Activated T-helper 2 cell treated with anti-CD3 and anti-CD28 coated beads, Interferon-gamma antibody, Interleukin-2, Interleukin-4, amounts not matched to agents 10 μg/mL and 5 μg/mL and 100 μg/mL, durations not matched to agents 14 hours and 24 hours and 36 hours (primary cell): ENCODE results near the gene TIAM1. TPM values are rescaled to one million over a fixed set of nuclear protein-coding genes. Genes with fewer than 3 reads are reported as not detected.
"Not testable (repeated sequence)": the region's sequence is repeated elsewhere in the genome, so short reads cannot be mapped to it uniquely, and the experiment has no call there.

Experiments used
- DNase-seq: peaks from one replicate; pipeline ENCODE4 v3.0.0; 2021; ENCODE audit warnings: low spot score
- H3K27ac Mint-ChIP-seq: one replicate; pipeline ENCODE4 v1.8.0; 2021; ENCODE audit warnings: mixed read lengths
- H3K27me3 Mint-ChIP-seq: one replicate; pipeline ENCODE4 v1.8.0; 2021; ENCODE audit warnings: low read depth, mixed read lengths
- H3K36me3 Mint-ChIP-seq: one replicate; pipeline ENCODE4 v1.8.0; 2021; ENCODE audit warnings: low read depth, mixed read lengths
- H3K4me1 Mint-ChIP-seq: one replicate; pipeline ENCODE4 v1.8.0; 2021; ENCODE audit warnings: low read depth, mixed read lengths
- H3K4me3 Mint-ChIP-seq: one replicate; pipeline ENCODE4 v1.8.0; 2021; ENCODE audit warnings: low read depth, mild to moderate bottlenecking, moderate library complexity, mixed read lengths
- H3K9me3 Mint-ChIP-seq: one replicate; pipeline ENCODE4 v1.8.0; 2021; ENCODE audit warnings: mixed read lengths
- intact Hi-C: fragments of 100-400 bp; cut with micrococcal nuclease; formaldehyde crosslinking; loops from one replicate; pipeline ENCODE4 v1.15.1; 2023
- total RNA-seq: library from RNA; stranded (reverse); gene quantifications from 2 replicates; pipeline ENCODE4 v1.2.3, GENCODE V29; 2022

The TIAM1 gene
- total RNA-seq, 1 donor from 2014 or later, result 110 TPM

GRCh38 chr21:31252611-31253010, 91.5 kb downstream of the TIAM1 start:
- H3K9me3 Mint-ChIP-seq, result no peaks in the 10 kb centered on the region
- H3K36me3 Mint-ChIP-seq, result peaks cover 4% of the 10 kb centered on the region
- no peak overlapping the region for H3K27ac Mint-ChIP-seq
- intact Hi-C loops, result no loop called here
- H3K4me1 Mint-ChIP-seq, result no peaks in the 10 kb centered on the region
- no peak for DNase-seq
- no peak overlapping the region for H3K4me3 Mint-ChIP-seq
- H3K27me3 Mint-ChIP-seq, result no peaks in the 10 kb centered on the region

- no peak overlapping the region for H3K27ac Mint-ChIP-seq
- intact Hi-C loops, result no loop called here
- H3K4me3 Mint-ChIP-seq, result no peak overlapping the region
These were observed 92.0 kb downstream of the TIAM1 start for GRCh38 chr21:31252091-31252490.

GRCh38 chr21:31251686-31252085, 92.4 kb downstream of the TIAM1 start:
- intact Hi-C loops, result no loop called here
- no peaks in the 10 kb centered on the region for H3K4me1 Mint-ChIP-seq

More at GRCh38 chr21:31252091-31252490, 92.0 kb downstream of the TIAM1 start:
- Mint-ChIP-seq H3K27me3 (no peaks in the 10 kb centered on the region), H3K4me1 (no peaks in the 10 kb centered on the region), H3K36me3 (peaks cover 4% of the 10 kb centered on the region), H3K9me3 (no peaks in the 10 kb centered on the region)
- no peak for DNase-seq

GRCh38 chr21:31248598-31248997, 95.5 kb downstream of the TIAM1 start:
- H3K36me3 Mint-ChIP-seq, result peaks cover 24% of the 10 kb centered on the region
- H3K27ac Mint-ChIP-seq, result no peak overlapping the region
- no peaks in the 10 kb centered on the region for H3K27me3 Mint-ChIP-seq

More at GRCh38 chr21:31251686-31252085, 92.4 kb downstream of the TIAM1 start:
- no peak overlapping the region for H3K4me3 Mint-ChIP-seq
- no peaks in the 10 kb centered on the region for H3K27me3 Mint-ChIP-seq
- peaks cover 4% of the 10 kb centered on the region for H3K36me3 Mint-ChIP-seq
- no peak for DNase-seq
- no peaks in the 10 kb centered on the region for H3K9me3 Mint-ChIP-seq
- H3K27ac Mint-ChIP-seq, result no peak overlapping the region

GRCh38 chr21:31243611-31244010, 100.5 kb downstream of the TIAM1 start:
- Mint-ChIP-seq H3K4me1 (no peaks in the 10 kb centered on the region), H3K4me3 (no peak overlapping the region), H3K27me3 (no peaks in the 10 kb centered on the region), H3K36me3 (peaks cover 49% of the 10 kb centered on the region), H3K9me3 (peaks cover 28% of the 10 kb centered on the region), H3K27ac (no peak overlapping the region)
- intact Hi-C loops, result no loop called here
- DNase-seq, result no peak

More at GRCh38 chr21:31248598-31248997, 95.5 kb downstream of the TIAM1 start:
- Mint-ChIP-seq H3K4me1 (no peaks in the 10 kb centered on the region), H3K4me3 (no peak overlapping the region), H3K9me3 (peaks cover 8% of the 10 kb centered on the region)
- DNase-seq, result no peak
- intact Hi-C loops, result no loop called here

- H3K36me3 Mint-ChIP-seq, result peaks cover 27% of the 10 kb centered on the region
- H3K9me3 Mint-ChIP-seq, result peaks cover 14% of the 10 kb centered on the region
- H3K27me3 Mint-ChIP-seq, result peaks cover 2% of the 10 kb centered on the region
- H3K4me3 Mint-ChIP-seq, result no peak overlapping the region
- no peak for DNase-seq
- H3K4me1 Mint-ChIP-seq, result peaks cover 15% of the 10 kb centered on the region
- intact Hi-C loops, result no loop called here
- H3K27ac Mint-ChIP-seq, result no peak overlapping the region
These were observed 107.5 kb downstream of the TIAM1 start for GRCh38 chr21:31236528-31236927.

GRCh38 chr21:31235671-31236450, 108.2 kb downstream of the TIAM1 start:
- Mint-ChIP-seq H3K4me3 (no peak overlapping the region), H3K27me3 (peaks cover 2% of the 10 kb centered on the region), H3K9me3 (peaks cover 8% of the 10 kb centered on the region), H3K36me3 (peaks cover 21% of the 10 kb centered on the region), H3K27ac (no peak overlapping the region), H3K4me1 (peaks cover 15% of the 10 kb centered on the region)
- intact Hi-C loops, result no loop called here
- DNase-seq, result no peak

- H3K27ac Mint-ChIP-seq, result no peak overlapping the region
- no peaks in the 10 kb centered on the region for H3K9me3 Mint-ChIP-seq
- no peak for DNase-seq
- peaks cover 2% of the 10 kb centered on the region for H3K27me3 Mint-ChIP-seq
- no peak overlapping the region for H3K4me3 Mint-ChIP-seq
- peaks cover 14% of the 10 kb centered on the region for H3K36me3 Mint-ChIP-seq
- peaks cover 15% of the 10 kb centered on the region for H3K4me1 Mint-ChIP-seq
- intact Hi-C loops, result no loop called here
These were observed 109.1 kb downstream of the TIAM1 start for GRCh38 chr21:31234936-31235335.

- intact Hi-C loops, result no loop called here
- peaks cover 12% of the 10 kb centered on the region for H3K36me3 Mint-ChIP-seq
- peaks cover 18% of the 10 kb centered on the region for H3K4me1 Mint-ChIP-seq
These were observed 110.3 kb downstream of the TIAM1 start for GRCh38 chr21:31233711-31234110.

GRCh38 chr21:31232344-31232743, 111.7 kb downstream of the TIAM1 start:
- H3K36me3 Mint-ChIP-seq, result peaks cover 6% of the 10 kb centered on the region
- H3K4me1 Mint-ChIP-seq, result peaks cover 18% of the 10 kb centered on the region
- no peaks in the 10 kb centered on the region for H3K9me3 Mint-ChIP-seq
- H3K27me3 Mint-ChIP-seq, result peaks cover 2% of the 10 kb centered on the region
- no peak overlapping the region for H3K27ac Mint-ChIP-seq
- intact Hi-C loops, result no loop called here
- H3K4me3 Mint-ChIP-seq, result no peak overlapping the region
- DNase-seq, result no peak

More at GRCh38 chr21:31233711-31234110, 110.3 kb downstream of the TIAM1 start:
- Mint-ChIP-seq H3K27me3 (peaks cover 2% of the 10 kb centered on the region), H3K4me3 (no peak overlapping the region), H3K9me3 (no peaks in the 10 kb centered on the region), H3K27ac (no peak overlapping the region)
- DNase-seq, result no peak

GRCh38 chr21:31230937-31231336, 113.1 kb downstream of the TIAM1 start:
- peaks cover 6% of the 10 kb centered on the region for H3K36me3 Mint-ChIP-seq
- H3K4me1 Mint-ChIP-seq, result peaks cover 8% of the 10 kb centered on the region
- intact Hi-C loops, result no loop called here
- H3K4me3 Mint-ChIP-seq, result no peak overlapping the region
- DNase-seq, result no peak
- peaks cover 2% of the 10 kb centered on the region for H3K27me3 Mint-ChIP-seq
- no peak overlapping the region for H3K27ac Mint-ChIP-seq
- H3K9me3 Mint-ChIP-seq, result no peaks in the 10 kb centered on the region

- H3K27ac Mint-ChIP-seq, H3K36me3 Mint-ChIP-seq, H3K4me3 Mint-ChIP-seq, intact Hi-C loops, H3K27me3 Mint-ChIP-seq, DNase-seq, H3K9me3 Mint-ChIP-seq, H3K4me1 Mint-ChIP-seq: not testable (repeated sequence)
These were observed 115.3 kb downstream of the TIAM1 start for GRCh38 chr21:31228723-31229122.

GRCh38 chr21:31225713-31226112, 118.3 kb downstream of the TIAM1 start:
- intact Hi-C loops, result no loop called here
- H3K27me3 Mint-ChIP-seq, result no peaks in the 10 kb centered on the region
- no peaks in the 10 kb centered on the region for H3K36me3 Mint-ChIP-seq
- peaks cover 6% of the 10 kb centered on the region for H3K4me1 Mint-ChIP-seq
- H3K27ac Mint-ChIP-seq, result no peak overlapping the region
- no peak overlapping the region for H3K4me3 Mint-ChIP-seq
- DNase-seq, result no peak
- no peaks in the 10 kb centered on the region for H3K9me3 Mint-ChIP-seq
